GM18873 (cell line): Measurements from ENCODE around the gene ZNF232.
"Not testable (repeated sequence)": the region's sequence is repeated elsewhere in the genome, so short reads cannot be mapped to it uniquely, and the experiment has no call there.

ENCODE experiments used
- ATAC-seq: cut with Tn5 transposase; IDR thresholded peaks from one replicate; pipeline ENCODE4 v1.9.1; 2021; ENCODE audit warnings: mild to moderate bottlenecking, moderate library complexity, moderate number of reproducible peaks; ENCODE audit not compliant: unreplicated experiment, low FRiP score

Gene ZNF232

DNA sequence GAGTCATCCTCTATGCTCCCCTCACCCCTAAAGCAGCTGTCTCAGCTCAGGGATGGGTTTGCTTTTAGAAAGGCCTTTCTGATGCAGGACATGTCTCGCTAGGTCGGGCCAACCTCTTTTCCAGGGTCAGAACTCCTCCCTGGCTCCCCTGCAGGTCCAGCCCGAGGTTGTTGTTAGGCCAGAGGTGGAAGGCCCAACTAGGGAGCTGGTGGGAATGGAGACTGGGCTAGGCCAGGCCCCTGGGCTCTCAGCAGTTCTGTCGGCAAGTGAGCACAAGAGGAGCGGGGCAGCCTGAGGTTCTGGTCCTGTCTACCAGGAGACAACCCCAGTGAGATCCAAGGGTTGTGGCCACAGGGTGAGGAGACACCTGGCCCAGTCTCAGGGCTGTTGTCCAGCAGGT lies 19.0 kb upstream of the ZNF232 start:
- ATAC-seq: not testable (repeated sequence)

DNA sequence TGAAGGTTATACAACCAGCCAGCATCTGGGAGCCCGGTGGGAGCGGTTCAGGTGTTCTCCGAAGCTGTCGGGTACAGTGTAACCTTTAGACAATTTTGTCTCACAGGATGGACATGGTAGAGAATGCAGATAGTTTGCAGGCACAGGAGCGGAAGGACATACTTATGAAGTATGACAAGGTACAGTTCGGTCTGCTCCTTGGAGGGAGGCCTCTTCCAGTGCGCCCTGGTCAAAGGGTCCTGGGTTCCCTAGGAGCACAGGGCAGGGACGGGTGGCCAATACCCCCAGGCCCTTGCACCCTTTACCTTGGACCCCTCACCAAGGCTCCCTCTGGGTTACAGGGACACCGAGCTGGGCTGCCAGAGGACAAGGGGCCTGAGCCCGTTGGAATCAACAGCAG lies 18.6 kb upstream of the ZNF232 start:
- ATAC-seq: not testable (repeated sequence)

DNA sequence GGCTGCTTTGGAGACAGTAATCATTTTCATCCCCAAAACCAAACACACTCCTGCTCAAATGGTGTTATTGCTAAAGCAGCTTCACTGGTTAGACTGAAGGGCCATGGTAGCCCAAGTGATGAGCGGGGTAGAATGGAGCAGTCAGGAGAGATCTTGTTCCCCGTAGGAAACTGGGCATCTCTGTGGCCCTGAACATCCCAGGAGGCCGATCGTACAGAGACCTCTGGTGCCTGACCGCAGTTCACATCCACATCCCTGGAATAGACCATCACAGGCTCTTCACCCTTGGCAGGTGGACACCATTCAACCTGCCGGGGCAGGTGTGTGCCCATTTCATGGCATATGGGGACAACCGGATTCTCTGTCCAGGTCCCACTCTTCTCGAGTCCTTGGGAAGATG lies 18.1 kb upstream of the ZNF232 start:
- not testable (repeated sequence) for ATAC-seq

DNA sequence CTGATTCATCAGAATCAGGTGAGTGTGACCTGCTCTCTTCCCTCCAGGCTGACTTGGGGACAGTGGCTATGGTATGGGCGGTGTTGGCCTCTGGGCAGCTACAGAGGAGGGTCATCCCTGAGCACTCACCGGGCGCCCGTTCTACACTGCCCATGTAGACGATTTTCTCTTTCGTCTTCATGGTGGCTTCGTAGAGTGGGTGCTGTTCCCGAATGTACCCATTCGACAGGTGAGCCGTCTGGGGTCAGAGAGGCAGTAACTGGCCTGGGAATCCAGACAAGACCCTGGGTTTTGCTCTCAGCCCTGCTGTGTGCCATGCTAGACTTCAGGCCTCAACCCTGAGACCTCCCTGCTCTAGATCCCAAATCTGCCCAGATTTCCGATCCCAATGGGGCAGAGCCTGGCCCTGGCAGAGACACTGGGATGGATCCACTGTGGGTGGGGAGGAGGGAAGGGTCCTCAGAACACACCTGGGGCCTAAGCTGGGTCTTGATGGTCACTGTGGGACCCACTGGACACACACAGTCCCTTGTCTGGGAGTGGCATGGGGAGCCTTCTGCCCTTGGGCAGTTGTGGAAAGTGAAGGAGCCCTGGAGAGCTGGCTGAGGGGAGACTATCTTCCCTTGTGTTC lies 17.3 kb upstream of the ZNF232 start:
- no peak for ATAC-seq

DNA sequence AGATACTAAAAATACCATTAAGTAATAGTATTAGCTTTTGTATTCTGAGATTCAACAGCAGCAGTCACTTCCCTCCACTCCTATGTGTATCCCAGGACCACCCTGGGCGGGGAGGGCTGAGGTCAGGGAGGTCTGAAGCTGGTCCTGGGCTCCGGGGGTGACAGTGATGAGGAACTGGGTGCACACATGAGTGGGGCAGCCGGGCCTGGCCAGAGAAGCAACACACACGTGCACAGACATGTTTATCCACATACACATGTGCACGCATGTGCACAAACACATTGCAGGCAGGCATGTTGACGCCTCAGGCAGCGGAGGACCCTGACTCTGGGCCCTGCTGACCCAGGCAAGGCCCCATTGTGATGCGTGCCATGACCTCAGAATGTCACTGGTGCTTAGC lies 16.7 kb upstream of the ZNF232 start:
- not testable (repeated sequence) for ATAC-seq

DNA sequence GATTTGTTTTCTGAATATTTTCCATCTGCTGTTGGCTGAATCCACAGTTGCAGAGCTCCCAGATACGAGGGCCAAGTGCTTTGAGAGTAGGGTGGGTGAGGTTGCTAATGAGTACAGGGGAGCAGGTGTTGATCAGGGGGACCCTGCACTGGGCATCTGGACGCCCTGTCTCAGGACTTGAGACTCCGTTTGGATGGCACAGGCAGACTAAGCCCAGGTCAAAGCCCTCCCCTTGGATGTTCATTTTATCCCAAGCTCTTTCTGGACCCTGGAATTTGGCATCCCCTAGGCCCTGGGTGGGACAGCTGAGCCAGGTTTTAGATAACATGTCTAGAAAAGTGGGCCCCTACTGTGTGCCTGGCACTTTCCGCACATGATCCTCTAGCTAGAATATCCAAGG lies 16.2 kb upstream of the ZNF232 start:
- ATAC-seq: no peak

DNA sequence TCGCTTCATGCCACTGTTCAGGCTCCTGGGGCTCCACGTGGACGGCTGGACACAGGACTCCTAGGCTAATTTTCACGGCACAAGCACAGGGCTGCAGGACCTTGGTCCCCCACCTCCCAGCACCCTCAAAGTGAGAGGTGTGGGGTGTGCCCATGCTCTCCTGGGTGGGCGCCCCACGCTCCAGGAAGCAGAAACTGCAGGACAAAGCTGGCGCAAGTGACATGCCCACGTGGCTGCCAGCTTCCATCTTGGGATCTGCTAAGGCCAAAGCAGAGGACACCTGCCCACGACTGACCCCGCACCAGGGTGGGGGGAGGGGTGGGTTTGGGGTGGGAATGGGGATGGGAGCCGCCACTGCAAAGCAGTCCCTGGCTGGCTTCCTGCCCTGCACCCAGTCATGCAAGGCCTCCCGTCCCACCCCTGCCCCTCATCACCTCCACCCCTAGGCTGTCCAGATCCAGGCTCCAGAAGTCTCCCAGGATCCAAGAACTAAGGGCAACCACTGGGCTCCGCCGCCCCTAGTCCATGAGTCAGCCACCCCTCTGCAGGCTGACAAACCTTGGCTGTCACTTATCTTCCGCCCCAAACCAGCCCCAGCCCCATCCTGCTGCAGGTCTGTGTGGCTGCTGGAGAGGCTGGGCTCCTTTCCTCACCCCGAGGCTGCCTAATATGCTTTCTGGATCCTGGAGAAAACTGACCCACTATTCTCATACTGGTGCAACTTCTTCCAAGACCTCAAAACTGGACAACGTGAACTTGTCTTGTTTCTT lies 15.2 kb upstream of the ZNF232 start:
- no peak for ATAC-seq

DNA sequence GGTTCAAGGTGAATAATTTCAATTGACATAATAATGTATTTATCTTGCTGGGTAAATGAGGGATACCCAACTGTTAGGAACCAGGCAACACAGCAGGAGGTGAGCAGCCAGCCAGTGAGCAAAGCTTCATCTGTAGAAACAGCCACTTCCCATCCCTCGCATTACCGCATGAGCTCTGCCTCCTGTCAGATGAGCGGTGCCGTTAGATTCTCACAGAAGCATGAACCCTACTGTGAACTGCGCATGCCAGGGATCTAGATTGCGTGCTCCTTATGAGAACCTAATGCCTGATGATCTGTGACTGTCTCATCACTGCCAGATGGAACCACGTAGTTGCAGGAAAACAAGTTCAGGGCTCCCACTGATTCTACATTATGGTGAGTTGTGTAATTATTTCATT lies 13.2 kb upstream of the ZNF232 start:
- ATAC-seq: not testable (repeated sequence)

DNA sequence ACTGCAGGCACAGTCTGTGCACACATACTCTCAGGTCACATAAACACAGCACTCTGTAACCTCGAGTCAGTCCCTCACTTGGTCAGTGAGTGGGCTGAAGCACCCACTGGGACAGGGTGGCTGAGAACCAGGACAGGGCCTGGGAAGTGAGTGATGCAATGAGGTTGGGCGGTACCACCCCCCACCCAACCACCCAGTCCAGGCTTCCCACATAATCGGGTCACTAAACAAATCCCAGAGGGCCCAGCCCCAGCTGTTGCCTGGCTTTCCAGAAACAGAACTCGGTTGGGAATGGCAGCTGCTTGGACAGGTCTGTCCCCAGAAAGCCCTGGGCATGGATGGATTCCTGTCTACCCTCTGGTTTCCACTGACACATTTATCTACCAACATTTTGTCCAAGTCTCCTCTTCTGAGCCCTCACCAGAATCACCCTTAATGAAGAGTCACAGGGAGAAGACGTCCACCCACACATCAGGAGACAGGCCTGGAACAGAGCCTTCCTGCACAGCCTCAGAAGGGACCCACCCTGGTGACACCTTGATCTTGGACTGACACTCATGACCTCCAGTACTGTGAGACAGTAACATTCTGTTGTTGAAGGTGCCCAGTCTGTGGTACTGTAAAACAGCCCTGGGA lies 12.6 kb upstream of the ZNF232 start:
- not testable (repeated sequence) for ATAC-seq

DNA sequence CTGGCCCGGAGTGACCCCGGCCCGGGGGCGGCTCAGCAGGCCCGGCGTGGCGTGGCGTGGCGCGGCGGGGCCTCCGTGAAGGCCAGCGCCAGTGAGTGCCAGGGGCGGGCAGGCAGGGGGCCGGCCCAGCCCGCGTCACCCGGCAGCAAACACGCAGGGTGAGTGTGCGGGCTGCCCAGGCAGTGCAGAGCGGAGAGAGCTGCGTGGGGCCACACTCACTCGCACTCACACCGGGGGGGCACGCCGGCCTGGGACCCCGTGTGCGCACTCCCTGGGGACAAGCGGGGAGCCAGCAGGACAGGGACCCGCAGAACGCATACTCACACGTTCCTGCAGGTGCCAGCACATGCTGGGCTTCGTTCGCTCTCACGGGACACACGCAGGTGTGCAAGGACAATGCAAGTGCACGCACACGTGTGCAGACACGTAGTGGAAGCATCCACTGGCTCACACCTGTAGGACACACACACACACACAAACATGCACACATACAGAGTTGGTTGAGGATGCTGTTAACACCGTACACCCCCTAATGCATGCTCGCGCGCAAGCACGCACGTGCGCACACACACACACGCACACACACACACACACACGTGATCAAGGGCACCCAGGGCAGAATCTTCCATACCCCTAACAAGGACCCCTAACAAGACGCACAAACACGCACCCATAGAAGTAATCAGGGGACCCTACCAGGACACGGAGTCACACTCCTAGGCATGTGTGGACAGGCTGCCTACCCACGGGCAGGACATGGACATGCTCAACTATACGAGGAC lies 11.9 kb upstream of the ZNF232 start:
- ATAC-seq: no peak

DNA sequence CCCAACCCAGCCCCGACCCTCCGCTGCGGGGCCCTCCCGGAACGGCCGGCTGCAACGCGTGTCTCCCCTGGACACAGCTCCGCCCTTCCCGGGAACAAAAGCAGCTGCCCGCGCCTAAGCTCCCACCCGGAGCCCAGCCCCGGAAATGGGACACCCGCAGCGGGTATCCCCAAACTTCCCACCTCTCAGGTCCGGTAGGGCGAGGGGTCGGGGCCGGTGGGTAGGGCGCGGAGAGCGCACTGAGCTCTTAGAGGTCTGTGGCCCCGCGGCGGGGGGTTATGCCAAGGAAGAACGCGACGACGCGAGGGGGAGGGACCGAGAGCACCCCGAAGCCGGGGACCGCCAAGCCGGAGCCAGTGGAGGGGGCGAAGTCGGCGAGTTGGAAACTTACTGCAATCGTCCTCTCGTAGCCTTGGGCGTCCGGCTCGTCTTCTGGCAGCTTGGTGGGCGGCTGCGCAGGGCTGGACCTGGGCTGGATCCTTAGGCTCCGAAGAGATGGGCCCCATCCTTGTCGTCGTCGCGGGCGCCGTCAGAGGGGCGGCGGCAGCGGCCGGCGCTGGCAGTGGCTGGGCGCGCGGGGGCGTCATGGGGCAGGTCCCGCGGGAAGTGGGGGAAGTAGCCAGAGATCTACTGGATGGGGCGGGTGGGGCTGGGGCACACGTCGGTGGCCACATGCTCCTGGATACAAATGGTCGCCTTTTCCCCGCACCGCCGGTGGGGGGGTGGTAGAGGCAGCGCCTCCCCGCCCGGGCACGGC lies 11.1 kb upstream of the ZNF232 start:
- ATAC-seq: no peak

DNA sequence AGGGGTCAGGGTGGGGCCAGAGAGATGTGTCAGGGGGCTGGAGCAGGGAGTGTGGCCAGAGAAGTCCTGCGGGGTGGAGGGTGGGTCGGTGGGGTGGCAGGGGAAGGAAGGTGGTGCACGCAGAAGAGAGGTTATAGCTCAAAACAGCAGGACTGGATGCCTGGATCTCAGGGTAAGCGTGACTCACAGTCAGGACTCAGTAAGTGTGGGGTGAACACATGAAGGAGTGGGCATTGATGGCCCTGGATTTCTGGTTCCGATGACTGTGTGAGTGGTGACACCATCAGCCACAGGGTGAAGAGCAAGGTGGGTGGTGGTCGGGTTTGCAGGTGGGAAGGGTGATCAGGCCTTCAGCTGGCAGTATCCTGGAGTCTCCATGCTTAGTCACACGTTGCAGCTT lies 10.4 kb upstream of the ZNF232 start:
- not testable (repeated sequence) for ATAC-seq

DNA sequence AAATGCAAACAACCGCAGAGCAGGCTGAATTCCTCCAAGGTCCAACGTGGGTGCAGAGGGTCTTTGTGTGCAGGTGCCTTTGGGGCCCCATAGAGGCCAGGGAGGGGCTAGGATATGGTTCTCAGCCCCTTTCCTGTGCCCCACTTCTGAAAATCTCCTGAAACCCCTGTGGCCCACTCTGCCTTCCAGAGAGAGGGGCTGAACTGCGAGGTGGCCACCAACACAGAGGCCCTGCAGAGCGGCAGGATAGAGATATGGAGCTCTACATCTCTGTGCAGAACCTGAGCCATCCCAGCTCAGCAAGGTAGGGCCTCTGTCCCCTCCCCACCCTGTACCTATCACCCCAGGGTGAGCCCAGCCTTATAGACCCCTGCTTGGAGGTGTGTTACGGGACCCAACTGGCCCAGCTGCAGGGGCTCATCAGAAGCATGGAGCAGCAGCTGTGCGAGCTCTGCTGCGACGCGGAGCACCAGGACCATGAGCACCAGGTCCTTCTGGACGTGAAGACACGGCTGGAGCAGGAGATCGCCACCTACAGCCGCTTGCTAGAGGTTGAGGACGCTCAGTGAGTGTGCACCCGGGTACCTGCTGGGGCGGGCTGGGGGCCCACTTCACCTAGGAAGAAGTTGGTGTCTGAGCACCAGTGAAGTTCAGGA lies 9.6 kb upstream of the ZNF232 start:
- ATAC-seq: no peak

DNA sequence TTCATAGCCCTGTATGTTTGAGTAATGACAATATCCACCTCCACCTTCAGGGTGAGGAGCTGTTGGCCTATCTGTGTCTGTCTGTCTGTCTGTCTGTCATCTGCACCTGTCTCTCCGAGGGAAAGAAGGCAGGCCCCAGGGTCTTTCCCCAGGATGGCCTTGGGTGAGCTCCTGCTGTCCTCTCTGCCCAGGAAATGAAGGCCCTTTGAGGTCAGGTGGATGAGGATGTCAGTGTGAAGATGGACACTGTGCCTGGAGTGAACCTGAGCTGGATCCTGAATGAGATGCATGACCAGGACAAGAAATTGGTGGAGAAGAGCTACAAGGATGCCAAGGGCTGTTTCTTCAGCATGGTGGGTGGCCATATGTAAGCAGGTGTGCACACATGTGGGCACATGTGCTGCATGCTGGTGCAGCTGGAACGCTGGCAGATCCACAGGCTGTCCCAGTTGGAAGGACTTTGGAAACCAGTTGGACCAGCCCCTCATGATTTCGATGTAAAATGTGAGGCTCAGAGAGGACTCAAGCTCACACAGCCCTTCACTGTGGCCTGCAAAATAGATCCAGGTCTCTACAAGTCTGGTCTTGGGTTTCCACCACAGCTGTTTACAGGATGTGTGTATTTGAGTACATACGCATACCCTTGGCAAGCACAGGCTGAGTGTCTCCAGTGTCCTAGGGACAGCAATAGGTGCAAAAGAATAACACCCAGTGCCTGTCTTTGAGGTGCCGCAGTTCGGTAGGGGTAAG lies 8.9 kb upstream of the ZNF232 start:
- ATAC-seq: not testable (repeated sequence)

DNA sequence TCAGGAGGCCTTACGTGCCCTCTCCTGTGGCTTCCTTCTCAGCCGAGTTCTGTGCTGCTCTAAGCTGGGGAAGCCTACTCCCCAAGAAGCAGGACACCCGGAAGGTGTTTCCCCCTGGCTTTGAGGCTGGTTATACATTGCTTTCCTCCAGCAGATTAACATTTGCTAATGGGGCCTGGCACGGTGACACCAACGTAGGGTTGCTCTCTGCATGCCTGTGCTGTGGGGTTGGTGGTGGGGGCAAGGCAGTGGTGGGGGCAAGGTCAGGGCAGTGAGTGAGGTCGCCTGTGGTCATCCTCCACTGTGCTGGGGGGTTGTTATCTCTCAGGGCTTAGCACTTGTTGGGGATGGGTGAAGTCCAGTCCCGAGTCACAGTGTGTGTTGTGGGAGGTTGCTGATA lies 8.4 kb upstream of the ZNF232 start:
- no peak for ATAC-seq

DNA sequence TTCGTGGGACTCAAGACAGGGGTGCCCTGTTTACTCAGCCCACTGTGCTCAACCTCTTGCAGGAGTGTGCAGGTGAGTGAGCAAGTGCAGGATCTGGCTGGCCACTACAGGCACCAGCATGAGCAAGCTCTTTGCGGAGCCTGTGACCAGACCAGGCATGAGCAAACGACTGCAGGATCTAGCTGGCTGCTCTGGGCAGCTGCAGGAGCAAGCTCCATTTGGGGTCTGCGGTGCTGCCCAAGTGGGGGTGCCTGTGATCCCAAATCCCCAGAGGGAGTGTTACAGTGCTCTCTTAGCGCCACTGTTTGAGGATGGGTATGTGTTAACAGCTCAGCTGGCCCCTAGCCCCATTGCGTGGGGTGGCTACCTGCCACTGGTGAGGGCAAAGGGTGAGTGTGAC lies 6.5 kb upstream of the ZNF232 start:
- no peak for ATAC-seq

DNA sequence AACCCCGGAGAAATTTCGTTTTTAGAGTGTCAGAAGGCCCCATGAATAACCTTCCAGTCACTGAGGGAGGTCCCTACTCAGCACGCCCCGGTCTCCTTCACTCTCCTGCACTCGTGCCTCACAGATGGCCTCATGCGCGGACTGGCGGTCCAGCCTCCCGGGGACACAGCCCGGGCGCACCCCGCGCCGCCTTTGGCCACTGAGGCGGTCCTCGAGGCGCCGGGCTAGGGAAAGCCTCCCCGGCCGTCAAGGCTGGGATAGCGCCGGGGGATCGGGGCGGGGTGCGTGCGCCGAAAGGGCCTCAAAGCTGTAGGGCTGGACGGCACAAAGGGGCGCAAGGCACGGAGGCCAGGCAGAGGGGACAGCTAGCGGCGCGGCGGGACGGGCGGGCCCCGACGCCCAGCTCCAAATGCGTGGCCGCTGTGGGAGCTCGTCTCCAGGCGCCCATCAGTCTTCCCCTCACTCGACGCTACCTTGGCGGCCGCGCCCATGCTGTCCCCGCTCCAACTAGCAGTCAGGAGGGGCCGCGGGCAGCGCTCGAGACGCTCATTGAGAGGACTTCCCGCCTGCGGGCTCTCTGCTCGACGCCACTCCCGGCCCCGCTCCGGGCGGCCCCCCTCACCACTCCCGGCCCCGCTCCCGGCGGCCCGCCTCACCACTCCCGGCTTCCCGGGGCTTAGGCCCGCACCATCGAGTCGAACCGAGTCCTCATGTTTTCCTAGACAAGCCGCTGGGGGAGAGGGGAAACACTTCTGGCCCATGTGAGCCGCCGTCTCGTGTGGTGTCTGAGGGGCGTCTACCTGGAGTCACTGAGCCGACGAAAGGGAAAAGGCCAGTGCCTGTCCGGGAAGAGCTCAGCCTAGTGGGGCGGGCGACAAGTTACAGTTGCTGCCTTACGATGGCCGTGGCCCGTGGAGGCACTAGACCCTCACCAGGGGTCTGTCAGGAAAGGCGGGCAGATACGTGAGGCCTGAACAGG lies 4.3 kb upstream of the ZNF232 start, which contains the start of gene USP6:
TSS of gene USP6 (plus strand) at position 360 of the 979 bp plus-strand sequence. CDS start 14,336 bp downstream, outside the sequence.
- no peak for ATAC-seq

DNA sequence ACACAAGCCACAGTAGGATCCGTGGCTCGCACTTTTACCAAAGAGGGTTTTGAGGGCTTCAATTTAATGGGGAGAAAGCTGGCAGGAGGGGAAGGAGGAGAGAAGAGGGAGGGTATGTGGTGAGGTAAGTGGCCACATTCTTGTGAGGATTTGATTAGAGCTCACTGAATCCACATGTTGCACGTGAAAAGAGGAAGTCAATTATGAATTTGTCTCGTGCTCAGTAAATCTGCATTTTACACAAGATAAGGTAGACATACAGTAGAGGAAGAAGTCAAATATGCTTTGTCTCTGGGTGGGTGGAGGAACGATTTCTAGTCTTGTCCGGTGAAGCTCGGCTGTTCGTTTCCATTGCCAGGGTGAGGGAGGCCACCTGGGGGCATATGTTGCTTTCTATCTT lies 862 bp downstream of the ZNF232 start:
- ATAC-seq: no peak
